GM18907 (cell line): Measurements from ENCODE around the gene KRT85.

ENCODE experiments used
- ATAC-seq: cut with Tn5 transposase; IDR thresholded peaks from one replicate; pipeline ENCODE4 v1.9.1; 2021; ENCODE audit warnings: mild to moderate bottlenecking, moderate library complexity; ENCODE audit not compliant: unreplicated experiment

The KRT85 gene

GRCh38 chr12:52395761-52396434, 28.6 kb upstream of the KRT85 start:
- ATAC-seq = no peak

- no peak for ATAC-seq
Observed at GRCh38 chr12:52394836-52395405, 27.6 kb upstream of the KRT85 start.

GRCh38 chr12:52392465-52393007, 25.3 kb upstream of the KRT85 start:
- no peak for ATAC-seq

GRCh38 chr12:52391618-52392002, 24.3 kb upstream of the KRT85 start:
- no peak for ATAC-seq

- ATAC-seq = no peak
Observed at GRCh38 chr12:52390739-52391617, 23.7 kb upstream of the KRT85 start.

GRCh38 chr12:52389313-52390207, 22.3 kb upstream of the KRT85 start:
- no peak for ATAC-seq

- ATAC-seq = no peak
Observed at GRCh38 chr12:52387859-52388258, 20.6 kb upstream of the KRT85 start.

- ATAC-seq = no peak
Observed at GRCh38 chr12:52385226-52385702, 18.0 kb upstream of the KRT85 start, which contains the start of gene KRT84. Gene KRT84, minus strand, starts transcription at chr12:52385652. Its CDS starts 67 bp downstream, at chr12:52385585.

- ATAC-seq = no peak
Observed at GRCh38 chr12:52383331-52383730, 16.1 kb upstream of the KRT85 start.

- ATAC-seq = no peak
Observed at GRCh38 chr12:52382854-52383253, 15.6 kb upstream of the KRT85 start.

GRCh38 chr12:52381206-52381605, 13.9 kb upstream of the KRT85 start:
- no peak for ATAC-seq

GRCh38 chr12:52380271-52380694, 13.0 kb upstream of the KRT85 start:
- ATAC-seq = no peak

GRCh38 chr12:52379536-52379935, 12.3 kb upstream of the KRT85 start:
- no peak for ATAC-seq

GRCh38 chr12:52378091-52378490, 10.8 kb upstream of the KRT85 start:
- ATAC-seq = no peak

GRCh38 chr12:52377266-52377665, 10.0 kb upstream of the KRT85 start:
- no peak for ATAC-seq

GRCh38 chr12:52372216-52373154, 5.2 kb upstream of the KRT85 start:
- ATAC-seq = no peak

- ATAC-seq = no peak
Observed at GRCh38 chr12:52371716-52372115, 4.4 kb upstream of the KRT85 start.

- ATAC-seq = no peak
Observed at GRCh38 chr12:52370926-52371608, 3.8 kb upstream of the KRT85 start.

- no peak for ATAC-seq
Observed at GRCh38 chr12:52369809-52370208, 2.5 kb upstream of the KRT85 start.
